OCI-LY1 (cell line): Measurements from ENCODE around the gene HERPUD2.

Experiments used
- CTCF ChIP-seq: fragments of 200-600 bp; sonication (generic), shearing (Covaris generic); IDR thresholded peaks from 2 replicates; pipeline ENCODE4 v1.5.1; 2017; ENCODE audit warnings: mild to moderate bottlenecking, antibody characterized with exemption, low read length, moderate library complexity, mixed read lengths
- EZH2 ChIP-seq: fragments of 200-600 bp; sonication (generic), shearing (Covaris generic); IDR thresholded peaks from 2 replicates; pipeline ENCODE4 v1.8.0; 2017; ENCODE audit warnings: borderline replicate concordance, mixed run types, mild to moderate bottlenecking, antibody characterized with exemption, low read length, moderate library complexity, mixed read lengths

- TF ChIP-seq EZH2 (no peak), CTCF (no peak)
These were observed 46.6 kb downstream of the HERPUD2 start for GRCh38 chr7:35648367-35648766.
